ENCODE data around the gene BMF. TPM values are rescaled to one million over a fixed set of nuclear protein-coding genes. Genes with fewer than 3 reads are reported as not detected.

Gene BMF
- total RNA-seq, 1 experiment from 2014 or later: 13.2 TPM

- H3K79me1 ChIP-seq (ENCODE audit: insufficient read depth, low read depth, low read length, poor library complexity, severe bottlenecking): no peaks in the 10 kb centered on the region
- H3K4me2 ChIP-seq (ENCODE audit: insufficient read depth, insufficient read length, low read length): no peak overlapping the region
- no peak overlapping the region for H3T11ph ChIP-seq (ENCODE audit: low read length)
- DNase-seq: no peak
- H3K9me3 ChIP-seq (ENCODE audit: control insufficient read depth, low read depth, low read length): no peaks in the 10 kb centered on the region
- Mint-ChIP-seq H3K27me3 (ENCODE audit: low read depth) (peaks cover 50% of the 10 kb centered on the region), H3K27ac (no peak overlapping the region), H3K9me3 (no peaks in the 10 kb centered on the region), H3K36me3 (ENCODE audit: insufficient read depth in 1 of 3, low read depth in 3 of 3) (no peaks in the 10 kb centered on the region; a peak in 1 of 7 replicates), H3K4me1 (peaks cover 26 to 36% of the 10 kb centered on the region in 2 experiments), H3K4me3 (no peak overlapping the region)
- H2BK20ac ChIP-seq (ENCODE audit: low read depth, low read length, poor library complexity, severe bottlenecking): no peak overlapping the region
- H3K4me1 ChIP-seq (ENCODE audit: insufficient read depth, low read length): peaks cover 2% of the 10 kb centered on the region
- H4K8ac ChIP-seq (replicated peaks; ENCODE audit: insufficient read length, low read depth, low read length): no peak overlapping the region
- no peak overlapping the region for H2BK120ac ChIP-seq (ENCODE audit: low read depth, low read length, poor library complexity, severe bottlenecking)
- H3K4ac ChIP-seq (ENCODE audit: low read depth, low read length): no peak overlapping the region
- no peak overlapping the region for H2AK5ac ChIP-seq (ENCODE audit: insufficient read length, low read length)
- no peaks in the 10 kb centered on the region for H4K20me1 ChIP-seq (ENCODE audit: control insufficient read depth, insufficient read depth, insufficient read length)
- no peak overlapping the region for H2BK5ac ChIP-seq (ENCODE audit: insufficient read length, low read length)
- no peak overlapping the region for H3K23ac ChIP-seq (ENCODE audit: insufficient read length, low read depth, low read length)
- H3K56ac ChIP-seq (ENCODE audit: insufficient read length, low read depth, low read length): no peak overlapping the region
- no peaks in the 10 kb centered on the region for H3K23me2 ChIP-seq (ENCODE audit: insufficient read length, low read depth, low read length, poor library complexity, severe bottlenecking)
- no peak overlapping the region for H4K91ac ChIP-seq (ENCODE audit: insufficient read length, low read depth, low read length)
- no peak overlapping the region for H2BK12ac ChIP-seq (ENCODE audit: insufficient read length, low read depth, low read length)
- no peak overlapping the region for H3K9ac ChIP-seq (ENCODE audit: extremely low read depth, insufficient read length, low read length)
- TF ChIP-seq, protein P1, sequence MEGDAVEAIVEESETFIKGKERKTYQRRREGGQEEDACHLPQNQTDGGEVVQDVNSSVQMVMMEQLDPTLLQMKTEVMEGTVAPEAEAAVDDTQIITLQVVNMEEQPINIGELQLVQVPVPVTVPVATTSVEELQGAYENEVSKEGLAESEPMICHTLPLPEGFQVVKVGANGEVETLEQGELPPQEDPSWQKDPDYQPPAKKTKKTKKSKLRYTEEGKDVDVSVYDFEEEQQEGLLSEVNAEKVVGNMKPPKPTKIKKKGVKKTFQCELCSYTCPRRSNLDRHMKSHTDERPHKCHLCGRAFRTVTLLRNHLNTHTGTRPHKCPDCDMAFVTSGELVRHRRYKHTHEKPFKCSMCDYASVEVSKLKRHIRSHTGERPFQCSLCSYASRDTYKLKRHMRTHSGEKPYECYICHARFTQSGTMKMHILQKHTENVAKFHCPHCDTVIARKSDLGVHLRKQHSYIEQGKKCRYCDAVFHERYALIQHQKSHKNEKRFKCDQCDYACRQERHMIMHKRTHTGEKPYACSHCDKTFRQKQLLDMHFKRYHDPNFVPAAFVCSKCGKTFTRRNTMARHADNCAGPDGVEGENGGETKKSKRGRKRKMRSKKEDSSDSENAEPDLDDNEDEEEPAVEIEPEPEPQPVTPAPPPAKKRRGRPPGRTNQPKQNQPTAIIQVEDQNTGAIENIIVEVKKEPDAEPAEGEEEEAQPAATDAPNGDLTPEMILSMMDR (conservative IDR thresholded peaks at IDR 0.05): no peak
- no peak overlapping the region for H4K5ac ChIP-seq (ENCODE audit: insufficient read length, low read depth, low read length)
- no CpG with 5 or more reads among the region's 6 CpGs for WGBS (ENCODE audit: extremely low coverage, insufficient read length, low lambda C conversion rate)
- H3K18ac ChIP-seq (ENCODE audit: insufficient read length, low read depth, low read length): no peak overlapping the region
- H3K27ac ChIP-seq (ENCODE audit: insufficient read length, low read depth, low read length): no peak overlapping the region
- H2BK15ac ChIP-seq (ENCODE audit: low read depth, low read length): no peak overlapping the region
- no peaks in the 10 kb centered on the region for H3K79me2 ChIP-seq (ENCODE audit: insufficient read depth, low read length)
- no peak overlapping the region for H2AFZ ChIP-seq (ENCODE audit: low read length)
- no peaks in the 10 kb centered on the region; the same call in 1 of the 2 replicates for H3K27me3 ChIP-seq (ENCODE audit: insufficient read depth, low read length)
- no peak overlapping the region for H3K14ac ChIP-seq (ENCODE audit: insufficient read depth, low read length)
Measured at GRCh38 chr15:40079456-40079855, 29.2 kb downstream of the BMF start.

Data from H9 (cell line).